Pancreas (tissue), 10 donors: ENCODE data around the gene FN3K. TPM values are rescaled to one million over a fixed set of nuclear protein-coding genes. Genes with fewer than 3 reads are reported as not detected.

Experiments
- ATAC-seq, 4 donors: fragments of 200-7000 bp; cut with Tn5 transposase; one replicate each; pipeline versions ENCODE4 v1.8.0 to v1.9.1; 2020; ENCODE audit warnings: mild to moderate bottlenecking in 4 of 4, moderate library complexity in 4 of 4
- DNase-seq, 6 donors: peaks; one replicate each; pipeline ENCODE4 v3.0.0-alpha.2; 2020
- FAIRE-seq: peaks from 2 replicates; lab custom pipeline; 2012; peaks lifted over from hg19 to GRCh38; lab: Jason Lieb, UNC
- H3K27ac ChIP-seq, 4 donors: fragments of 200-600 bp; sonication (generic); 1 replicate in 3 of 4; 2 replicates in 1 of 4; pipeline versions ENCODE4 v1.5.0 to v1.8.0; 2020
- H3K27me3 ChIP-seq, 4 donors: fragments of 200-600 bp; one replicate each; pipeline ENCODE4 v1.8.0; 2021
- H3K36me3 ChIP-seq, 3 donors: fragments of 200-600 bp; sonication (generic) in 1 of 3; one replicate each; pipeline versions ENCODE4 v1.5.0 to v1.8.0; 2020 to 2021
- H3K4me1 ChIP-seq, 3 donors: fragments of 200-600 bp; one replicate each; pipeline ENCODE4 v1.8.0; 2021
- H3K4me3 ChIP-seq, 4 donors: fragments of 200-600 bp; sonication (generic) in 2 of 4; one replicate each; pipeline versions ENCODE4 v1.5.0 to v1.8.0; 2020 to 2021
- H3K9me3 ChIP-seq, 4 donors: fragments of 200-600 bp; one replicate each; pipeline ENCODE4 v1.8.0; 2021
- CTCF ChIP-seq, 4 donors: fragments of 200-600 bp; sonication (generic) in 3 of 4; IDR thresholded peaks; one replicate each; pipeline versions ENCODE4 v1.5.0 to v1.8.0; 2021; ENCODE audit warnings: antibody characterized with exemption in 4 of 4
- WGBS, 2 donors: extraction: QIAGEN DNeasy Blood & Tissue Kit; methylation state at CpG; one replicate each; pipeline ENCODE4 v1.1.7; 2013; 5-methylcytosine and 5-hydroxymethylcytosine counted together
- intact Hi-C, 3 donors: fragments of 100-400 bp; cut with DNase I; formaldehyde crosslinking; loops; one replicate each; pipeline versions ENCODE4 v1.11.1 to v1.14.2; 2022
- polyA plus RNA-seq, 2 donors: library from polyadenylated mRNA; stranded (reverse); fragments of 200-250 nt; gene quantifications; one replicate each; pipeline ENCODE4 v1.2.3, GENCODE V29; 2013
- total RNA-seq, 6 donors: library from RNA; stranded (reverse); fragmentation: NEBNext Ultra II Directional in 4 of 6; extraction: Animal tissue kit (Norgen Biotek cat#: 25700) in 4 of 6; gene quantifications; one replicate each; pipeline versions ENCODE4 v1.2.1 to v1.2.4, GENCODE V29; 2021 to 2023
- donor health status: healthy with polysubstance abuse.
- donor health status: DM: no; HTN: no; CAD: no; lungs with moderate emphysema.
- donor health status: DM: no; HTN: no; CAD: no.
- donor health status: control.
- donor health status: control.
- donor health status: Bipolar disorder and iron deficiency.
- donor health status: DM: yes; HTN: yes; CAD: no.
- donor health status: DM: no; HTN: no; CAD: no.
- donor health status: DM: no; HTN: no; CAD: no.
- donor health status: DM: yes; HTN: yes; CAD: no.

Gene FN3K
- total and polyA plus RNA-seq, 8 donors, result 13.2 to 24.3 (median 19.0) TPM

DNA sequence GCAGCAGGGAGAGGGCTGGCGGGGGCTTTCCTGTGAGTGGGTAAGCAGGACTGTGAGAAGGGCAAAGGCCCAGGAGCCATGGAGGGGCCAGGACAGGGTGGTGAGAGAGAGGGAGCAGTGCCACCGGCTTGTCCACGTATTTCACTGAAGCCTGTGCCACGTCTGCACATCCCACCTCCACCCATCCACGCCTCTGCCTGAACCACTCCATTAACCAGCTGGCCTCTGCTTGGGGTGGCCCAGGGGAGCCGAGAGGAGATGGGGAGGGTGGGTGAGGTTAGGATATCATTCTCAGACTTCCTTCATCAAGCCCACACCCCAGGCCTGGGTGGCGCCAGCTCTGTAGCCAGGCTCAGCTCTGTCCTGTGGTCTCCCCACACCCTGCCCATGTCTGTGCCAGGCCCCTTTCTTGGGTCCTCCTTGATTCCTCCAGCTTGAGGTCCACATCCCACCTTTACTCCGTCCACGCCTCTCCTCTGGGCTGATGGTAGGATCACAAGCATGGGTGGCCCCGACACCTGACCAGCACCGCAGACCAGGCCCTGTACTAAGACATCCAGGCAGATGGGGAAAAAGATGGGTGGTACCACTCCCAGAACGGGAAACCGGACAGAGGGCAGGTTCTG lies 3.2 kb upstream of the FN3K start:
- whole genome bisulfite sequencing, 2 donors, result 88 to 92% methylated on average over 13 of the region's 13 CpGs
- no peak for FAIRE-seq
- TF ChIP-seq CTCF (IDR thresholded peaks at IDR 0.05), result no peak
- DNase-seq, result peak in 1 of 6 donors; percentile 41
- ATAC-seq, result no peak
- no peaks in the 10 kb centered on the region for H3K9me3 ChIP-seq
- intact Hi-C loops, result no loop called here
- no peak overlapping the region for H3K4me3 ChIP-seq
- peaks cover 0 to 7% (median 0%) of the 10 kb centered on the region in 3 donors for H3K36me3 ChIP-seq
- peaks cover 0 to 7% (median 5%) of the 10 kb centered on the region in 3 donors for H3K4me1 ChIP-seq
- no peak overlapping the region for H3K27ac ChIP-seq
- no peaks in the 10 kb centered on the region for H3K27me3 ChIP-seq

DNA sequence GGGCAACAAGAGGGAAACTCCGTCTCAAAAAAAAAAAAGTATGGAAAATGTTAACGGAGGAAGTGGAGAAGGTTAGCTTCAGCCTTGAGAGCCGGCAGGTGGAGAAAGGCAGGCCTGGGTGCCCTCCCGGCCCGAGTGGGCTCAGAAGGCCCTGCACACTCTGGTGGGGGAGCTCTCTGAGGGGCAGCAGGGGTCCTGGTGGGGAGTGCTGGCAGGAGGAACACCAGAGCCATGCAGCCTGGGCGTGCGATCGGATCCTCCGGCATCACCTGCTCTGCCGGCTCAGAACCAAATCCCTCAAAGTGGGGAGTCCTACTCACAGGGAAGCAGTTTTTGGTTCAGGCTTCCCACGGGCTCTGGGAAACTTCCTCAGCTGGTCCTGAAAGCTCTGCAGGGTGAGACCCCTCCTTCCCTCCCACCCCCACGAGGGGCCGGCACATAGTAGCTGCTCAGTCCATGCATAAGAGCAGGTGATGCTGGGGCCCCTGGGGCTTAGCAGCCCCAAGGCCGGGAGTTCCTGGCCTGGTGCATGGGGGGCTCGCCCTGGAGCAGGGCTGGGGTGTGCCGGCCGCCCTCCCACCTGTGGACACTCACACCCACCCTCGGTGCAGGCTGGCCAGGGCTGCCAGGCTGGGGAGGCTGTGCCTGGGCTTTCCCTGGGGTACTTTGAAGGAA lies 1.2 kb downstream of the FN3K start:
- FAIRE-seq (no peak), DNase-seq (peak in 1 of 6 donors; percentile 74), ATAC-seq (no peak)
- Histone ChIP-seq H3K36me3 (peaks cover 0 to 17% (median 10%) of the 10 kb centered on the region in 3 donors), H3K9me3 (no peaks in the 10 kb centered on the region), H3K4me3 (peak overlapping the region in 2 of 4 donors; percentile 67 to 80), H3K27me3 (no peaks in the 10 kb centered on the region), H3K27ac (no peak overlapping the region), H3K4me1 (peaks cover 0 to 7% (median 5%) of the 10 kb centered on the region in 3 donors)
- 60 to 74% methylated on average over 10 to 18 of the region's 18 CpGs for WGBS, 2 donors
- intact Hi-C loops, result no loop called here
- no peak for TF ChIP-seq CTCF (IDR thresholded peaks at IDR 0.05)

- ATAC-seq (peak; percentile 15 to 61 (median 48)), DNase-seq (peak in 5 of 6 donors; percentile 45 to 70 (median 63))
- H3K27ac ChIP-seq, result no peak overlapping the region
These were observed 2.8 kb downstream of the FN3K start for GRCh38 chr17:82737967-82738877.

More at GRCh38 chr17:82737967-82738877, 2.8 kb downstream of the FN3K start:
- H3K4me3 ChIP-seq, result no peak overlapping the region
- peaks cover 0 to 7% (median 5%) of the 10 kb centered on the region in 3 donors for H3K4me1 ChIP-seq
- no peak for TF ChIP-seq CTCF (IDR thresholded peaks at IDR 0.05)
- no peaks in the 10 kb centered on the region for H3K27me3 ChIP-seq
- WGBS, 2 donors, result 56% methylated on average over 26 of the region's 26 CpGs
- intact Hi-C loops, result no loop called here
- H3K9me3 ChIP-seq, result no peaks in the 10 kb centered on the region
- no peak for FAIRE-seq
- H3K36me3 ChIP-seq, result peaks cover 0 to 19% (median 16%) of the 10 kb centered on the region in 3 donors
